Sigmoid colon (tissue), 7 donors: ENCODE data around the gene DRGX. TPM values are rescaled to one million over a fixed set of nuclear protein-coding genes. Genes with fewer than 3 reads are reported as not detected.

Experiments
- DNase-seq: peaks from one replicate; pipeline ENCODE4 v3.0.0-alpha.2; 2019
- H3K27ac ChIP-seq, 4 donors: fragments of 200-600 bp; sonication (generic); one replicate each; pipeline ENCODE4 v1.5.1; 2016 to 2019; ENCODE audit warnings: mild to moderate bottlenecking in 1 of 4
- H3K27me3 ChIP-seq, 3 donors: fragments of 200-600 bp; sonication (generic); one replicate each; pipeline ENCODE4 v1.5.1; 2019; ENCODE audit warnings: mild to moderate bottlenecking in 1 of 3
- H3K36me3 ChIP-seq, 4 donors: fragments of 200-600 bp; sonication (generic); one replicate each; pipeline ENCODE4 v1.5.1; 2016 to 2019
- H3K4me1 ChIP-seq, 4 donors: fragments of 200-600 bp; sonication (generic); one replicate each; pipeline ENCODE4 v1.5.1; 2017 to 2019
- H3K4me3 ChIP-seq, 4 donors: fragments of 200-600 bp; sonication (generic); one replicate each; pipeline ENCODE4 v1.5.1; 2017 to 2019; ENCODE audit warnings: mild to moderate bottlenecking in 2 of 4, moderate library complexity in 1 of 4
- H3K9me3 ChIP-seq, 4 donors: fragments of 200-600 bp in 3 of 4; sonication (generic) in 3 of 4; one replicate each; pipeline versions ENCODE4 v1.5.1 to v1.6.1; 2013 to 2019
- CTCF ChIP-seq, 4 experiments: fragments of 450-650 bp in 3 of 4; fragments of 200-600 bp in 1 of 4; IDR thresholded peaks; one replicate each; pipeline ENCODE4 v1.5.1; 2016 to 2019; ENCODE audit warnings: antibody characterized with exemption in 4 of 4, mild to moderate bottlenecking in 3 of 4, moderate library complexity in 2 of 4
- EP300 ChIP-seq, 4 donors: sonication (generic); formaldehyde crosslinking; IDR thresholded peaks; one replicate each; pipeline ENCODE4 v1.6.1; 2017; ENCODE audit warnings: antibody characterized with exemption in 4 of 4
- POLR2A ChIP-seq, 2 donors: fragments of 450-650 bp; IDR thresholded peaks; one replicate each; pipeline ENCODE4 v1.6.1; 2016; ENCODE audit warnings: antibody characterized with exemption in 2 of 2, mild to moderate bottlenecking in 2 of 2, moderate library complexity in 2 of 2
- POLR2AphosphoS5 ChIP-seq, 4 donors: sonication (generic); formaldehyde crosslinking; IDR thresholded peaks; one replicate each; pipeline ENCODE4 v1.6.1; 2017; ENCODE audit warnings: antibody characterized with exemption in 4 of 4
- WGBS, 2 donors: extraction: QIAGEN DNeasy Blood & Tissue Kit; methylation state at CpG; one replicate each; pipeline ENCODE4 v1.1.7; 2013; 5-methylcytosine and 5-hydroxymethylcytosine counted together
- intact Hi-C: fragments of 100-400 bp; cut with DNase I; formaldehyde crosslinking; loops from one replicate; pipeline ENCODE4 v1.15.1; 2023
- polyA plus RNA-seq, 3 donors: library from polyadenylated mRNA; stranded (reverse); fragments of 200-250 nt; gene quantifications; one replicate each; pipeline ENCODE4 v1.2.3, GENCODE V29; 2013
- total RNA-seq, 4 donors: library from RNA; depleted of rRNA; stranded (reverse); fragments of >200 nt; gene quantifications; one replicate each; pipeline ENCODE4 v1.1.0, GENCODE V29; 2016
- donor health status: healthy with polysubstance abuse.
- donor health status: Bipolar disorder and iron deficiency.
- donor health status: healthy.

The DRGX gene
- total and polyA plus RNA-seq, 7 donors: 0.23 to 0.42 TPM; not detected in 5

- no peaks in the 10 kb centered on the region for H3K4me1 ChIP-seq
- no peaks in the 10 kb centered on the region for H3K9me3 ChIP-seq
- TF ChIP-seq POLR2A (IDR thresholded peaks at IDR 0.05) (no peak), CTCF (IDR thresholded peaks at IDR 0.05) (no peak), EP300 (IDR thresholded peaks at IDR 0.05) (no peak), POLR2AphosphoS5 (IDR thresholded peaks at IDR 0.05) (no peak)
- WGBS, 2 donors: 81 to 91% methylated on average over 20 of the region's 20 CpGs
- intact Hi-C loops: no loop called here
- H3K4me3 ChIP-seq: no peak overlapping the region
- H3K27me3 ChIP-seq: no peaks in the 10 kb centered on the region
- no peak overlapping the region for H3K27ac ChIP-seq
- no peaks in the 10 kb centered on the region for H3K36me3 ChIP-seq
- DNase-seq: no peak
Observed at GRCh38 chr10:49325131-49325915, 70.6 kb downstream of the DRGX start.

DNA sequence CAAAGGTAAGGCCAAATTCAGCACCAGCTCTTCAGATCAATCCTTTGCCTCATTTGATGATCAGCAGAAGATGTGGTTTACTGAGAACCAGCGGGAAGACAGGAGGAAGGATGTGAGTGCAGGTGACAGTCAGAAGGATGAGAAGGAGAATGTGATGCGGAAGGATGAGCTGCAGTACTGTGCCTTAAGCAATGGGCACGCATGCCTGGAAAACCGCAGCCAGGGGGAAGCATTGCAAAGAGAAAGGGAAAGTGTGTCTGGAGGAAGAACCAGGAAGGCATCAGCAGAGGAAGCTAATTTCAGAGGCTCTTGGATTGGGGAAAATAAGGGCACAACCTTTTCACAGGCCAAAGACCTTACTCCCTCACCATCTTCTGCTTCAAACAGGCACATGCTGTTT, 71.2 kb downstream of the DRGX start:
- no peaks in the 10 kb centered on the region for H3K36me3 ChIP-seq
- no peak for DNase-seq
- no peaks in the 10 kb centered on the region for H3K27me3 ChIP-seq
- H3K4me1 ChIP-seq: no peaks in the 10 kb centered on the region
- H3K9me3 ChIP-seq: no peaks in the 10 kb centered on the region
- intact Hi-C loops: no loop called here
- WGBS, 2 donors: 66 to 72% methylated on average over 4 of the region's 4 CpGs
- no peak overlapping the region for H3K4me3 ChIP-seq
- no peak for TF ChIP-seq CTCF (IDR thresholded peaks at IDR 0.05)
- no peak overlapping the region for H3K27ac ChIP-seq

- Histone ChIP-seq H3K36me3 (no peaks in the 10 kb centered on the region), H3K27me3 (no peaks in the 10 kb centered on the region), H3K27ac (no peak overlapping the region), H3K4me1 (no peaks in the 10 kb centered on the region), H3K9me3 (no peaks in the 10 kb centered on the region), H3K4me3 (no peak overlapping the region)
- no peak for TF ChIP-seq EP300 (IDR thresholded peaks at IDR 0.05)
- no peak for TF ChIP-seq POLR2AphosphoS5 (IDR thresholded peaks at IDR 0.05)
- no peak for TF ChIP-seq CTCF (IDR thresholded peaks at IDR 0.05)
- TF ChIP-seq POLR2A (IDR thresholded peaks at IDR 0.05): no peak
- intact Hi-C loops: no loop called here
- 77 to 92% methylated on average over 9 of the region's 9 CpGs for WGBS, 2 donors
- no peak for DNase-seq
Observed at GRCh38 chr10:49323896-49324270, 72.0 kb downstream of the DRGX start.

- intact Hi-C loops: no loop called here
Observed at GRCh38 chr10:49323171-49323895, 72.6 kb downstream of the DRGX start.

More at GRCh38 chr10:49323171-49323895, 72.6 kb downstream of the DRGX start:
- TF ChIP-seq EP300 (IDR thresholded peaks at IDR 0.05): no peak
- no peak for TF ChIP-seq POLR2AphosphoS5 (IDR thresholded peaks at IDR 0.05)
- no peak for TF ChIP-seq POLR2A (IDR thresholded peaks at IDR 0.05)
- TF ChIP-seq CTCF (IDR thresholded peaks at IDR 0.05): no peak
- no peaks in the 10 kb centered on the region for H3K4me1 ChIP-seq
- 58 to 62% methylated on average over 7 of the region's 7 CpGs for WGBS, 2 donors
- no peak for DNase-seq
- H3K36me3 ChIP-seq: no peaks in the 10 kb centered on the region
- H3K27ac ChIP-seq: no peak overlapping the region
- no peaks in the 10 kb centered on the region for H3K9me3 ChIP-seq
- H3K4me3 ChIP-seq: no peak overlapping the region
- H3K27me3 ChIP-seq: no peaks in the 10 kb centered on the region
